Neural cell (in vitro differentiated cells): Measurements from ENCODE around the gene ADSS1. TPM values are rescaled to one million over a fixed set of nuclear protein-coding genes. Genes with fewer than 3 reads are reported as not detected.
A peak's percentile ranks its signal among the peaks of the same experiment; 100 is the strongest.

Source experiments
- H2AFZ ChIP-seq: fragments of 200-600, 300-800 bp; sonication (generic), shearing (Covaris generic); 2 replicates; pipeline ENCODE4 v1.6.0; 2014; ENCODE audit warnings: low read depth, mild to moderate bottlenecking, antibody characterized with exemption, low read length, moderate library complexity
- H3F3A ChIP-seq: fragments of 200-600 bp; shearing (Covaris generic); 2 replicates; pipeline ENCODE4 v1.6.1; 2016; ENCODE audit warnings: mild to moderate bottlenecking, moderate library complexity, mixed read lengths, antibody characterized with exemption, low read length; ENCODE audit not compliant: insufficient read depth, poor library complexity, severe bottlenecking
- H3K27ac ChIP-seq: fragments of 200-600, 300-800 bp; sonication (generic), shearing (Covaris generic); 2 replicates; pipeline ENCODE4 v1.5.1; 2014; ENCODE audit warnings: mild to moderate bottlenecking, low read length, moderate library complexity
- H3K27me3 ChIP-seq: fragments of 300-800, 200-600 bp; sonication (generic), shearing (Covaris generic); 2 replicates; pipeline ENCODE4 v1.6.0; 2014; ENCODE audit warnings: mild to moderate bottlenecking, low read depth, low read length, moderate library complexity; ENCODE audit not compliant: insufficient read depth
- H3K36me3 ChIP-seq: fragments of 300-800, 200-600 bp; sonication (generic), shearing (Covaris generic); 2 replicates; pipeline ENCODE4 v1.5.1; 2014; ENCODE audit warnings: mild to moderate bottlenecking, antibody characterized with exemption, low read length, moderate library complexity; ENCODE audit not compliant: insufficient read depth
- H3K4me2 ChIP-seq: fragments of 300-800, 200-600 bp; sonication (generic), shearing (Covaris generic); 2 replicates; pipeline ENCODE4 v1.6.0; 2014; ENCODE audit warnings: mild to moderate bottlenecking, low read length
- H3K4me3 ChIP-seq: fragments of 300-800, 200-600 bp; sonication (generic), shearing (Covaris generic); 2 replicates; pipeline ENCODE4 v1.5.1; 2014; ENCODE audit warnings: mild to moderate bottlenecking, low read length, moderate library complexity
- H3K79me2 ChIP-seq: fragments of 200-600 bp; shearing (Covaris generic); replicated peaks from 2 replicates; pipeline ENCODE4 v1.6.0; 2014; ENCODE audit warnings: mild to moderate bottlenecking, low read length, moderate library complexity; ENCODE audit not compliant: insufficient read depth
- H3K9ac ChIP-seq: fragments of 300-800, 200-600 bp; sonication (generic), shearing (Covaris generic); 2 replicates; pipeline ENCODE4 v1.6.1; 2016; ENCODE audit warnings: mild to moderate bottlenecking, low read length, mixed read lengths
- H3K9me2 ChIP-seq: fragments of 200-600 bp; shearing (Covaris generic); 2 replicates; pipeline ENCODE4 v1.6.1; 2016; ENCODE audit warnings: mild to moderate bottlenecking, low read length, mixed read lengths; ENCODE audit not compliant: insufficient read depth
- H3K9me3 ChIP-seq: fragments of 200-600, 300-800 bp; sonication (generic), shearing (Covaris generic); 2 replicates; pipeline ENCODE4 v1.6.1; 2016; ENCODE audit warnings: mild to moderate bottlenecking, mixed run types, low read length, moderate library complexity, mixed read lengths
- H4K20me1 ChIP-seq: fragments of 200-600 bp; shearing (Covaris generic); 2 replicates; pipeline ENCODE4 v1.6.1; 2016; ENCODE audit warnings: mild to moderate bottlenecking, mixed run types; ENCODE audit not compliant: insufficient read depth
- CTCF ChIP-seq: fragments of 450-650 bp; IDR thresholded peaks from 2 replicates; pipeline ENCODE4 v1.5.1; 2014; ENCODE audit warnings: antibody characterized with exemption, mild to moderate bottlenecking, moderate library complexity; ENCODE audit not compliant: poor library complexity, severe bottlenecking
- EP300 ChIP-seq: fragments of 450-650 bp; conservative IDR thresholded peaks from 2 replicates; pipeline ENCODE4 v1.6.1; 2014; ENCODE audit warnings: antibody characterized with exemption, mild to moderate bottlenecking, moderate library complexity; ENCODE audit not compliant: poor library complexity, severe bottlenecking
- EZH2 ChIP-seq: fragments of 200-600, 300-800 bp; shearing (Covaris generic), sonication (generic); IDR thresholded peaks from 2 replicates; pipeline ENCODE4 v1.6.1; 2014; ENCODE audit warnings: antibody characterized with exemption, low read length, borderline replicate concordance, mild to moderate bottlenecking; ENCODE audit not compliant: insufficient read depth, poor library complexity, severe bottlenecking
- MXI1 ChIP-seq: fragments of 450-650 bp; conservative IDR thresholded peaks from 2 replicates; pipeline ENCODE4 v1.6.1; 2014; ENCODE audit warnings: antibody characterized with exemption, mild to moderate bottlenecking; ENCODE audit not compliant: poor library complexity, severe bottlenecking
- POLR2AphosphoS5 ChIP-seq: IDR thresholded peaks from 2 replicates; pipeline ENCODE4 v1.6.1; 2012
- RAD21 ChIP-seq: fragments of 450-650 bp; conservative IDR thresholded peaks from 2 replicates; pipeline ENCODE4 v1.6.1; 2014; ENCODE audit warnings: antibody characterized with exemption, mild to moderate bottlenecking, moderate library complexity
- REST ChIP-seq: IDR thresholded peaks from 2 replicates; pipeline ENCODE4 v1.6.1; 2012; ENCODE audit warnings: borderline replicate concordance
- SMC3 ChIP-seq: fragments of 450-650 bp; conservative IDR thresholded peaks from 2 replicates; pipeline ENCODE4 v1.6.1; 2014; ENCODE audit warnings: antibody characterized with exemption, mild to moderate bottlenecking, moderate library complexity; ENCODE audit not compliant: poor library complexity
- TAF1 ChIP-seq: IDR thresholded peaks from 2 replicates; pipeline ENCODE4 v1.6.1; 2012; ENCODE audit warnings: low read depth
- polyA plus RNA-seq: library from polyadenylated mRNA; depleted of rRNA; stranded (reverse); fragments of >200 nt; gene quantifications from 2 replicates; pipeline ENCODE4 v1.2.3, GENCODE V29; 2014

The ADSS1 gene
- polyA plus RNA-seq, 1 donor from 2014 or later, result 4.3 TPM

- Histone ChIP-seq H3K9me2 (no peaks in the 10 kb centered on the region), H3K27me3 (no peaks in the 10 kb centered on the region), H3K9me3 (no peaks in the 10 kb centered on the region), H4K20me1 (no peaks in the 10 kb centered on the region), H3F3A (no peaks in the 10 kb centered on the region), H3K4me2 (peak overlapping the region; percentile 94), H3K9ac (peak overlapping the region; percentile 92), H2AFZ (no peak overlapping the region), H3K27ac (no peak overlapping the region), H3K4me3 (peak overlapping the region; percentile 100), H3K79me2 (peaks cover 20% of the 10 kb centered on the region), H3K36me3 (no peaks in the 10 kb centered on the region)
- TF ChIP-seq REST (no peak), RAD21 (no peak), POLR2AphosphoS5 (no peak), EP300 (no peak), MXI1 (no peak), SMC3 (no peak), CTCF (no peak), TAF1 (no peak), EZH2 (no peak)
Measured at GRCh38 chr14:104754213-104754851, 30.3 kb downstream of the ADSS1 start.

- no peaks in the 10 kb centered on the region for H3K9me3 ChIP-seq
- H3K4me3 ChIP-seq, result no peak overlapping the region
- no peak overlapping the region for H2AFZ ChIP-seq
- no peak overlapping the region for H3K9ac ChIP-seq
- H4K20me1 ChIP-seq, result no peaks in the 10 kb centered on the region
- H3F3A ChIP-seq, result no peaks in the 10 kb centered on the region
- no peak overlapping the region for H3K27ac ChIP-seq
- H3K79me2 ChIP-seq, result peaks cover 20% of the 10 kb centered on the region
- no peaks in the 10 kb centered on the region for H3K9me2 ChIP-seq
- H3K36me3 ChIP-seq, result no peaks in the 10 kb centered on the region
- no peaks in the 10 kb centered on the region for H3K27me3 ChIP-seq
- H3K4me2 ChIP-seq, result no peak overlapping the region
- TF ChIP-seq REST (no peak), TAF1 (no peak), EP300 (no peak), EZH2 (no peak), RAD21 (no peak), SMC3 (no peak), MXI1 (no peak), CTCF (no peak), POLR2AphosphoS5 (no peak)
Measured at GRCh38 chr14:104755621-104756020, 31.6 kb downstream of the ADSS1 start.
